NCI-H1417 treated with DMSO at 0.1 percent for 48 hours (cell line): ENCODE results near the gene PSMG4.

Experiments
- DNase-seq: peaks from one replicate; lab custom pipeline; 2025; lab: John Stamatoyannopoulos, UW

The PSMG4 gene

GRCh38 chr6:3276174-3277167, 17.7 kb downstream of the PSMG4 start:
- DNase-seq: no peak

GRCh38 chr6:3277251-3277650, 18.5 kb downstream of the PSMG4 start:
- no peak for DNase-seq

GRCh38 chr6:3277851-3278416, 19.2 kb downstream of the PSMG4 start:
- no peak for DNase-seq

- DNase-seq: no peak
Observed at GRCh38 chr6:3278691-3279090, 19.9 kb downstream of the PSMG4 start.

GRCh38 chr6:3280091-3280490, 21.3 kb downstream of the PSMG4 start:
- DNase-seq: no peak

- no peak for DNase-seq
Observed at GRCh38 chr6:3280866-3281465, 22.2 kb downstream of the PSMG4 start.

GRCh38 chr6:3281631-3282475, 23.1 kb downstream of the PSMG4 start:
- no peak for DNase-seq

- DNase-seq: no peak
Observed at GRCh38 chr6:3282476-3283236, 23.9 kb downstream of the PSMG4 start.

- DNase-seq: no peak
Observed at GRCh38 chr6:3283241-3283640, 24.5 kb downstream of the PSMG4 start.

- DNase-seq: no peak
Observed at GRCh38 chr6:3283641-3284435, 25.1 kb downstream of the PSMG4 start.

GRCh38 chr6:3284436-3284876, 25.7 kb downstream of the PSMG4 start:
- no peak for DNase-seq

GRCh38 chr6:3285049-3285639, 26.4 kb downstream of the PSMG4 start:
- DNase-seq: no peak

GRCh38 chr6:3285732-3286131, 27.0 kb downstream of the PSMG4 start:
- DNase-seq: no peak

GRCh38 chr6:3286641-3287171, 28.0 kb downstream of the PSMG4 start:
- DNase-seq: no peak

GRCh38 chr6:3287308-3287707, 28.6 kb downstream of the PSMG4 start:
- DNase-seq: no peak

GRCh38 chr6:3287976-3288707, 29.4 kb downstream of the PSMG4 start:
- DNase-seq: no peak

GRCh38 chr6:3288711-3289663, 30.2 kb downstream of the PSMG4 start:
- no peak for DNase-seq

GRCh38 chr6:3289664-3290055, 30.9 kb downstream of the PSMG4 start:
- no peak for DNase-seq
